ENCODE measurements around the gene ASB18.

The ASB18 gene

DNA sequence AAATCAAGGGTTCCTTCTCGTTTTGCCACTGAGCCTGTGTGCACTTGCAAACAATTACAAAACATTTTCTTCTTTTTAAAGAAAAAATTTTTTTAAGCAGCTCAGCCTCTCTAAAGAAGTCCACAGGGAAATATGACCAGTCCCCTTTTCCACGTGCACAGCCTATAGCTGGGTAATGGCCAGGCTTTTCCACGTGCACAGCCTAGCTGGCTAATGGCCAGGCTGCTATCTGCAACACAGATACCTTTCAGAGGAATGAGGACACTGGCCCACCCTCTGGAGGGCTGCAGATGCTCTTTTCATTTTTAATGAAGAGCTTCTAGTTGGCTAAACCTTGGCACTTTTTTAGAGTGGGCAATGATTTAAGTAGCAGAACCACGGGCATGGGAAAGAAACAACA is 46.3 kb downstream of the ASB18 start:
- TF ChIP-seq, protein P1, sequence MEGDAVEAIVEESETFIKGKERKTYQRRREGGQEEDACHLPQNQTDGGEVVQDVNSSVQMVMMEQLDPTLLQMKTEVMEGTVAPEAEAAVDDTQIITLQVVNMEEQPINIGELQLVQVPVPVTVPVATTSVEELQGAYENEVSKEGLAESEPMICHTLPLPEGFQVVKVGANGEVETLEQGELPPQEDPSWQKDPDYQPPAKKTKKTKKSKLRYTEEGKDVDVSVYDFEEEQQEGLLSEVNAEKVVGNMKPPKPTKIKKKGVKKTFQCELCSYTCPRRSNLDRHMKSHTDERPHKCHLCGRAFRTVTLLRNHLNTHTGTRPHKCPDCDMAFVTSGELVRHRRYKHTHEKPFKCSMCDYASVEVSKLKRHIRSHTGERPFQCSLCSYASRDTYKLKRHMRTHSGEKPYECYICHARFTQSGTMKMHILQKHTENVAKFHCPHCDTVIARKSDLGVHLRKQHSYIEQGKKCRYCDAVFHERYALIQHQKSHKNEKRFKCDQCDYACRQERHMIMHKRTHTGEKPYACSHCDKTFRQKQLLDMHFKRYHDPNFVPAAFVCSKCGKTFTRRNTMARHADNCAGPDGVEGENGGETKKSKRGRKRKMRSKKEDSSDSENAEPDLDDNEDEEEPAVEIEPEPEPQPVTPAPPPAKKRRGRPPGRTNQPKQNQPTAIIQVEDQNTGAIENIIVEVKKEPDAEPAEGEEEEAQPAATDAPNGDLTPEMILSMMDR (conservative IDR thresholded peaks at IDR 0.05; ENCODE audit: low read depth, low read length), result no peak
- H3K4me3 ChIP-seq (ENCODE audit: low read length), result no peak overlapping the region
- no peak for DNase-seq (ENCODE audit: low read depth)

DNA sequence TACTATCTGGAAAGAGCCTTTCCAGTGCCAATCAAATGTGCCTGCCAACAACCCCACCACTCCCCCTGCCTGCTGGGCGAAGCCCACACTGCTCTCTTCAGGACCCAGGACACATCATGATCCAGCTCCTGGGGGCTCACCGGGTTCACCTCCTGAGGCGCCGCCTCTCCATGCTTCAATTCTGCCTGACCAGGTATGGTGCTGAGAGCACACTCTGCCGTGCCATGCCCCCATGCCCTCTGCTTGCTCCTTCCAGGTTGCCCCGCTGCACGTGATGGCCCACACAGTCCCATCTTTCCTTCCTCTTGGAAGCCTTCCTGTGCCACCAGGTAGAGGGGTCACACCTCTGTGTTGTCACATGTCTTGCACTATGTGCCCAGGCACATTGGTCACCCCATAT is 47.5 kb downstream of the ASB18 start:
- TF ChIP-seq, protein P1 (conservative IDR thresholded peaks at IDR 0.05; ENCODE audit: low read depth, low read length), result no peak
- DNase-seq (ENCODE audit: low read depth), result no peak
- no peak overlapping the region for H3K4me3 ChIP-seq (ENCODE audit: low read length)

DNA sequence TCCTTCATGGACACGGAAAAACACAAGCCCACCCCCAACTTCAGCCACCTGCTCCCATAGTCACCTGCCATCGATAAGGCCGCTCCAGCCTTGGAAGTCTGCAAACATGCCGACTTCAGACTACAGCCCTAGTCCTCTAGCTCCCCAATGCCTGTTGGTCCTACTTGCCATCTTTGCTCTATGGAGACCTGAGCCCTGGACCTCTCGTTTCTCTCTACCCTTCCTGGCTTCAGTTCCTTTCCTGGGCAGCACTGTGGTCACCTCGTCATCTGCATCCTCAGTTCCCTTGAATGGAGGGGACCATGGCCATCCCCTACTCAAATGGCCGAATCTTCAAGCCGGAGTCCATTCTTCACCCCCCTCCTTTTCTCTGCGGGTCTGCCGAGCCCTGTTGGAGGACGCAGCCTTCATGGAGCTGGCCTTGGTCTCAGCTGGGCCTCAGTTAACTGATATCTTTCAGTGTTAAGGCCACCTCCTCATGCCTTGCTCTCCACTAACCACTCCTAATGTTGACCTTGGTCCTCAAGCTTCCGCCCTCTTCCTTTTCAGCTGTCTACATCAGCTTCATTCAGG is 48.4 kb downstream of the ASB18 start:
- no peak overlapping the region for H3K4me3 ChIP-seq (ENCODE audit: low read length)
- DNase-seq (ENCODE audit: low read depth), result no peak
- TF ChIP-seq, protein P1 (conservative IDR thresholded peaks at IDR 0.05; ENCODE audit: low read depth, low read length), result no peak

DNA sequence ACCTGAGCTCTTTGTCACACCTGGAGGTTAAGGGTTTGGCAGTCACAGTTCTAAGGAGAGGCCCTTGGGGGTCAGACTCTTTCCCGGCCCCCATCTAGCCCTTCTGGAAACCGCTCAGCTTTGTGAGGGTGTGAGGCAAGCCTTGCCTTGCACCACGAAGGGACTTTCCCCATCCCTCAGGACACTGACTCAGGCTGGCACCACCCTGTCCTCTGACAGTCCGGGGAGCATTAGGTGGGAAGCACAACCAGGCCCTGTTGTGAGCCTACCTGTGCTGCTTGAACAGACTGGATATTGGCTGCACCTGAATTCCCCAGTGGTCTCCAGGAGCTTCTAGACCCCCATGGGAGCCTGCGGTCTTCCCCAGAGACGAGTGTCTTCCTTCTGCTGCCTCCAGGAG is 49.0 kb downstream of the ASB18 start:
- TF ChIP-seq, protein P1 (conservative IDR thresholded peaks at IDR 0.05; ENCODE audit: low read depth, low read length), result no peak
- DNase-seq (ENCODE audit: low read depth), result no peak
- H3K4me3 ChIP-seq (ENCODE audit: low read length), result no peak overlapping the region

DNA sequence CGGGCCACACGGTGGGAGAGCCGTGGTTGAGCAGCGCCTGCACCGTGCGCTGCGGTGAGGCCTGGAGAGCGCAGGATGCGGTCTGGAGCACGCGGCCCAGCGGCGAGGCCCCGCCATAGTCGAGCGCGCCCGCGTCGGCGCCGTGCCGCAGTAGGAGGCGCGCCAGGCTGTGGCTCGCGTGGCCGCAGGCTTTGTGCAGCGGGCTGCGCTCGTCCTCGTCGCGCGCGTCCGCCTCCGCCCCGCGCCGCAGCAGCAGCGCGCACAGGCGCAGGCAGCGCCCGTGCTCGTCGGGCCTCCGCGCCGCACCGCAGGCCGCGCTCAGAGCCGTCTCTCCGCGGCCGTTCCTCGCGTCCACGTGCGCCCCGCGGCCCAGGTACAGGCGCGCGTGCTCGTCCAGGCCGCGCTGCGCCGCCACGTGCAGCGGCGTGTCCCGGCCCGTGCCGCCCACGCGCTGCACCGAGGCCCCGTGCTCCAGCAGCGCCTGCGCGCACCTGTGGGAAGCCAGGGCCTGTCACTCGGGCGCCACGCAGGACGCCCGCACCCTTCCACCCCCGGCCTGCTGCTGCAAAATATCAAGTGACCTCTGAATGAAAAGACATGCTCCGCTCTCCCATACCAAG is 49.7 kb downstream of the ASB18 start:
- TF ChIP-seq, protein P1 (conservative IDR thresholded peaks at IDR 0.05; ENCODE audit: low read depth, low read length), result no peak
- DNase-seq (ENCODE audit: low read depth), result no peak
- no peak overlapping the region for H3K4me3 ChIP-seq (ENCODE audit: low read length)

DNA sequence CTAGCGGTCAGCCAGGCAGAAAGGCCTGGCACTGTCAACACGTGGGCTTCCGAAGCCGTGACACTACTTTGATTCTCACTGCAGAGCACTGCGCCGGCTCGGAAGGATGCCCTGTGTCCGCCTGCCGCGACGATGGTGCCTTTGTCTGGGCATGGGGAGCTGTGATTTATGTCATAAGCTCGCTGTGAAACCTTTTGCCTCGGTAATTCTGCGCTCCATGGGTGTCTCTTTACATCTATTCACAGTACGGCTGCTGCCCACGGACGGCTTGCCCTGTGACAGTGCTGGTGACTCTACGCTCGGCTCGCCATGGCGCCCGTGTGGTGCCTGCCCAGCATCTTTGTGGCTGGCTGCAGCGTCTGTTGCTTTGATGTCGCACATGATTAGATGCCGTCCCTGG is 52.9 kb downstream of the ASB18 start:
- DNase-seq (ENCODE audit: low read depth), result no peak
- TF ChIP-seq, protein P1 (conservative IDR thresholded peaks at IDR 0.05; ENCODE audit: low read depth, low read length), result no peak
- H3K4me3 ChIP-seq (ENCODE audit: low read length), result no peak overlapping the region

DNA sequence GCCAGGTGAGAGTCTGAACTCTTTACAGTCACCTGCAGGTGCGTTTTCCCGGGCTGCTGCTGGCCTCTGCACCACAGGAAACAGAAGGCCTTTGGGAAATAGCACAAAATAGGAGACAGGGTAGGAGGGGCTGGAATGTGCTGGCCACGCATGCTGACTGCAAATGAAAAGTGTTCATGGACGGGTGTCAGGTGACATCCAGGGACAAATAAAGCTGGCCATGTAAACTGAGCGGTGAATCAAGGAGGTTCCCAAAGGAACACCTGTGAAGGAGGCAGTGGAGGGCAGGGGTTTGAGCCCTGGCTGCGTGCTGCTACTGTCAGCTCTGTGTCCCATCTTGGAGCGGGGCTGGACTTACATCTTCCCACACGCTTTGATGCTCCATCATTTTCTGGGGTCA is 53.7 kb downstream of the ASB18 start:
- no peak for DNase-seq (ENCODE audit: low read depth)
- H3K4me3 ChIP-seq (ENCODE audit: low read length), result no peak overlapping the region
- TF ChIP-seq, protein P1 (conservative IDR thresholded peaks at IDR 0.05; ENCODE audit: low read depth, low read length), result no peak
